ENCODE data around the gene TMEM204. TPM values are rescaled to one million over a fixed set of nuclear protein-coding genes. Genes with fewer than 3 reads are reported as not detected.

The TMEM204 gene
- polyA plus RNA-seq, 1 of the 3 experiments (the other 2 are of a cell fraction) = 2.3 TPM

- DNase-seq = no peak
- peaks cover 4 to 13% of the 10 kb centered on the region in 2 experiments for H3K36me3 ChIP-seq (replicated peaks in 1 of 2; ENCODE audit: control insufficient read depth in 1 of 2, insufficient read depth in 2 of 2, low read length in 1 of 2)
- no peak overlapping the region for H3K9ac ChIP-seq
- POLR2A ChIA-PET = no interaction called here
- CTCF ChIA-PET = interaction anchor here (1.4 kb wide), 1 partner anchor 16 kb away, joined by 4 read pairs; no protein-coding TSS in a partner anchor
- H3K9me2 ChIP-seq = no peaks in the 10 kb centered on the region
- no peak for TF ChIP-seq RFX5 (IDR thresholded peaks at IDR 0.05; ENCODE audit: low read length)
- TF ChIP-seq MEF2A (IDR thresholded peaks at IDR 0.05; ENCODE audit: borderline replicate concordance, low read depth) = no peak
- TF ChIP-seq ZBTB33 (IDR thresholded peaks at IDR 0.05; ENCODE audit: borderline replicate concordance, low read depth) = no peak
- no peak for TF ChIP-seq FOSL2 (IDR thresholded peaks at IDR 0.05; ENCODE audit: borderline replicate concordance, low read depth)
- TF ChIP-seq RAD21 (IDR thresholded peaks at IDR 0.05; ENCODE audit: low read length) = no peak
- TF ChIP-seq YY1 (IDR thresholded peaks at IDR 0.05; ENCODE audit: low read depth) = no peak
- H2AFZ ChIP-seq (ENCODE audit: low read depth) = no peak overlapping the region
- H3K4me3 ChIP-seq (ENCODE audit: low read depth in 2 of 2, low read length in 1 of 2) = no peak overlapping the region
- H3K4me2 ChIP-seq = no peak overlapping the region
- no peak overlapping the region for H3K27ac ChIP-seq (ENCODE audit: low read depth in 2 of 2, low read length in 1 of 2)
- no peaks in the 10 kb centered on the region for H3K9me3 ChIP-seq
- H4K20me1 ChIP-seq (ENCODE audit: insufficient read depth) = no peaks in the 10 kb centered on the region
- 98% methylated on average over 16 of the region's 26 CpGs for WGBS (ENCODE audit: low lambda C conversion rate)
- no peaks in the 10 kb centered on the region for H3F3A ChIP-seq (replicated peaks; ENCODE audit: insufficient read depth)
- H3K4me1 ChIP-seq (ENCODE audit: control insufficient read depth in 1 of 2, insufficient read depth in 2 of 2, low read depth in 1 of 2, low read length in 1 of 2) = no peaks in the 10 kb centered on the region
- H3K79me2 ChIP-seq (ENCODE audit: insufficient read depth) = no peaks in the 10 kb centered on the region
- no peaks in the 10 kb centered on the region for H3K27me3 ChIP-seq (ENCODE audit: insufficient read depth)
These were observed 22.5 kb upstream of the TMEM204 start for GRCh38 chr16:1510941-1511351.

- Histone ChIP-seq H3K27ac (ENCODE audit: low read depth in 2 of 2, low read length in 1 of 2) (no peak overlapping the region), H3K79me2 (ENCODE audit: insufficient read depth) (no peaks in the 10 kb centered on the region), H3K4me2 (no peak overlapping the region), H3K9ac (no peak overlapping the region), H3K27me3 (ENCODE audit: insufficient read depth) (no peaks in the 10 kb centered on the region), H2AFZ (ENCODE audit: low read depth) (no peak overlapping the region), H3K4me3 (ENCODE audit: low read depth in 2 of 2, low read length in 1 of 2) (no peak overlapping the region), H3K9me3 (no peaks in the 10 kb centered on the region), H4K20me1 (ENCODE audit: insufficient read depth) (no peaks in the 10 kb centered on the region), H3F3A (replicated peaks; ENCODE audit: insufficient read depth) (no peaks in the 10 kb centered on the region), H3K4me1 (ENCODE audit: control insufficient read depth in 1 of 2, insufficient read depth in 2 of 2, low read depth in 1 of 2, low read length in 1 of 2) (no peaks in the 10 kb centered on the region), H3K9me2 (no peaks in the 10 kb centered on the region), H3K36me3 (replicated peaks in 1 of 2; ENCODE audit: control insufficient read depth in 1 of 2, insufficient read depth in 2 of 2, low read length in 1 of 2) (peaks cover 4 to 11% of the 10 kb centered on the region in 2 experiments)
- ChIA-PET POLR2A (no interaction called here), CTCF (interaction anchor here (0.8 to 1.4 kb wide), 4 partner anchors 9 to 194 kb away, joined by 3 to 4 read pairs (median 3); partner anchors contain the start of gene MAPK8IP3)
- WGBS (ENCODE audit: low lambda C conversion rate) = 92% methylated on average over 29 of the region's 30 CpGs
- DNase-seq = no peak
- TF ChIP-seq FOSL2 (IDR thresholded peaks at IDR 0.05; ENCODE audit: borderline replicate concordance, low read depth) (no peak), MAX (IDR thresholded peaks at IDR 0.05; ENCODE audit: low read depth) (no peak), RAD21 (IDR thresholded peaks at IDR 0.05; ENCODE audit: low read length) (no peak), RXRA (IDR thresholded peaks at IDR 0.05; ENCODE audit: borderline replicate concordance, low read depth) (no peak)
These were observed 21.6 kb upstream of the TMEM204 start for GRCh38 chr16:1511662-1512569.
